GM18507 (cell line): ENCODE measurements around the gene OR2T27.
A peak's percentile ranks its signal among the peaks of the same experiment; 100 is the strongest.
"Not testable (repeated sequence)": the region's sequence is repeated elsewhere in the genome, so short reads cannot be mapped to it uniquely, and the experiment has no call there.

Experiments used
- DNase-seq: peaks from one replicate; pipeline ENCODE4 v3.0.0; 2011; ENCODE audit warnings: low read depth; ENCODE audit not compliant: insufficient read length; ENCODE audit errors: extremely low spot score
- FAIRE-seq: peaks from 2 replicates; lab custom pipeline; 2011; peaks lifted over from hg19 to GRCh38; lab: Jason Lieb, UNC

Gene OR2T27

DNA sequence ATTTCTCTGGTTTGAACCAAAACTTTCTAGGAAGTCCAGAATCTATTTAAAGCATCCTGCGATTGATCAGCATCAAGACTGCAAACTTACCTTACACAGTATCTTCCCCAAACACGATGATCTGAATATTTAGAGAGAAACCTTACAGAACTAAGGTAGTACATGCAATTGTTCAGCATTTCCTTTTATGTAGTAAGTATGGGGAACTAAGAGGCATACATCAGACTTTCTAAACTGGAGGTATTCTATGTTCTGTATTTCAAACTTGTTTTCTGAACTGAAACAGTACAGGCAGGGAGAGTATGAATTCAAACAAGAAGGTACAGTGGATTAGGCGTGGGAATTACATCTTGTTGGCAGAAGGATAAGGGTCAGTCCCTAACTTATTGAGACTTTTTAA is at the start of gene OR2T27:
OR2T27 (minus strand) TSS at position 175 of the 400 bp plus-strand sequence. CDS start 4,644 bp downstream, outside the sequence.
- not testable (repeated sequence) for DNase-seq
- FAIRE-seq = peak; percentile 80

- DNase-seq (no peak), FAIRE-seq (no peak)
These were observed 49.3 kb upstream of the OR2T27 start for GRCh38 chr1:248704606-248705005.

DNA sequence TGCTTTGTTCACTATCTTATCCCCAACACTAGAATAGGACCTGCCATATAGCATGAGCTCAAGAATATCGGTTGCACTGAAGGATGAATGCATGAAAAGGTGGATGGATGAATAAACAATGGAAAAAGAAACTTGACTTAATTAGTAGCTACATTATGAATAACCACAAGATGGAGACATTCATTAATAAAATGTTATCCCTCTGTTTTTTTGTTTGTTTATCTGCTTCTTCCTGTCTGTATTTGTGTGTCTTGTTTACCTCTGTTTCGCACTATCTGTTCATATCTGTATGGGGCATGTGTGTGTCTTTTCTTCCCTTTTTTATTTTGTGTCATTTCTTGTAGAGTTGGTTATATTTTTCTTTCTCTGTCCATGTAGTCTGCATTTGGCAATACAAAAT is 48.3 kb upstream of the OR2T27 start:
- DNase-seq (no peak), FAIRE-seq (no peak)

- no peak for DNase-seq
- no peak for FAIRE-seq
These were observed 47.4 kb upstream of the OR2T27 start, which contains the start of gene OR14I1 for GRCh38 chr1:248702714-248703113. OR14I1 (minus strand) TSS chr1:248702766.

GRCh38 chr1:248699099-248699498 is 43.8 kb upstream of the OR2T27 start:
- DNase-seq (no peak), FAIRE-seq (no peak)

DNA sequence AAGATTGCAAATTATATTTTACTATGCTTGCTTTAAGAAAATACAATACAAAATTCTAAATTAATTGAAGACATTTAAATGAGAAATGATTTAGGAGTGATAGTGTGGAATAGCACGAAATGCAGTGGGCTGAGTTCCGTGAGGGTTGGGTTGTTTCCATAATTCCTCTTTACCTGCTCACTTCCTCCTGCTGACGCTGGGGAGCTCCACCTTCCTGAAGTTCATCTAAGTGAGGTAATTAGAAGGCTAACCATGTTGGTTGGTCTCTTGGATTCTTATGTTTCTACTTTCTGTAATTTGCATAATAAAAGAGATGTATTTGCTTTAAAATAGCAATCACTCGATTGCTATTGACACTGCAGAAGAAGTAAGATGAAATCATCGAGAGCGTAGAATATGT is 42.6 kb upstream of the OR2T27 start:
- DNase-seq (no peak), FAIRE-seq (no peak)

DNA sequence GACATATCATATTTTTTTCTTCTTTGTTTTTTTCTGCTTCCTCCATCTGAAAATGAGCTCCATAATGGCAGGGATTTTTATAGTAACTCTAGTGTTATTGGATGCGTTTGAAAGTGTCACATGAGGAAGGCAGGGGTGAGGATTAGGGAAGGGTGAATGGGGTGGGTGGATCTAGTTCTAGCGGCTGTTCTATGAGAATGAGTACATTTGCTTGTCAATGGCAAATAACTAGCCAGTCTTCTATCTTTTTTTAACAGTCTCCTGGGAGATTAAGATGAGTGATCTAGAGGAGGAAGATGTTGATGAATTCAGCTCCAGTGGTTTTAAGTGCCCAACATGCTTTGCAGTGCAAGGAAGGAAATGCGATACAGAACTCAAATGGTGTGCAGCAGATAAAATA is 41.4 kb upstream of the OR2T27 start:
- FAIRE-seq = no peak
- no peak for DNase-seq

GRCh38 chr1:248696261-248696660 is 40.9 kb upstream of the OR2T27 start:
- FAIRE-seq (no peak), DNase-seq (no peak)

- FAIRE-seq (no peak), DNase-seq (no peak)
These were observed 40.3 kb upstream of the OR2T27 start for GRCh38 chr1:248695451-248696132.

DNA sequence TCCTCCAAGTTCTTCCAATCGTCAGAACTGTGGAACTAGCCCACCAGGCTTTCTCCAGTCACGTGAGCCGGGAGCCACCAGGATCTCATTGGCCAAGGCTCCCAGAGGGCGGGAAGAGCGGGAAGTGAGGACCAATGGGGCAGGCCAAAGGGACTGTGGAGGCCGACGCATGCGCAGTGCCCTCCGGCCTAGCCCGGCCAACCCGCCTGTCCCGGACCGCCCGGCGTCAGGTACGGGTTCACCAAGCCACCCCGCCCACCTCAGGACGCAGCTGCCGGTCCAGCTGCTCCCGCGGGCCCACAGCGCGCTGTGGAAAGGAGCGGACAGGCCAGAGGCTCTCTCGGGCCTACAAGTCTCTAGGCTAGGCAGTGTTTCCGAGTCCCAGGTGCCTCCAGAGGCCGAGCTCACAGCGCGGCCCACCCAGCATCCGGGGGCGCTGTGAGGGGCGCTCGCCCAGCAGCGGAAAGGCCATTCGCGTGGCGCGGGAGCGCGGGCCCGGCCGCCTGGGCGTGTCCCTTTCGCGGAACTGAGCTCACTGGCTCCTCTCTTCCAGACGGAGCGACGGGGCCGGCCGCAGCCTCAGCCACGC is 36.3 kb upstream of the OR2T27 start:
- no peak for DNase-seq

GRCh38 chr1:248688527-248689298 is 33.4 kb upstream of the OR2T27 start:
- peak; percentile 82 for FAIRE-seq
- DNase-seq = peak; percentile 23

More for the DNA sequence above, 36.3 kb upstream of the OR2T27 start:
- no peak for FAIRE-seq

GRCh38 chr1:248686815-248687214 is 31.5 kb upstream of the OR2T27 start:
- DNase-seq (no peak), FAIRE-seq (peak; percentile 84)

DNA sequence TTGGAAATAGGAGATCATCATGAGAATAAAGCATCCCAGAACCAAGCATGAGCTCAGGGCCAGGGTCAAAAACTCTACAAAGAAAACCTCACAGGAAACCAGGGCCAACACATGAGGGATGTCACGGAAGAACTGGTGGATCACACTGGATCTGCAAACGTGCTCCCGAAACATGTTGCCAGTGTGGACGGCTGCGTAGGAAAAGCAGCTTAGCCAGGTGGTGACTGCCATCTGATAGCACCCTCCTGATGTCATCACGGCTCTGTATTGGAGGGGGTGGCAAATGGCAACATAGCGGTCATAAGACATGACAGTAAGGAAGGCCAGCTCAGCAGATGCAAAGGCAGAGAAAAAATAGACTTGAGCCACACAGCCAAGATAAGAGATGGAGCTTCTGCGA is 26.3 kb upstream of the OR2T27 start:
- DNase-seq (no peak), FAIRE-seq (no peak)

- FAIRE-seq (no peak), DNase-seq (no peak)
These were observed 14.7 kb upstream of the OR2T27 start for GRCh38 chr1:248670003-248670402.

- not testable (repeated sequence) for DNase-seq
- FAIRE-seq = peak; percentile 98
These were observed 8.4 kb upstream of the OR2T27 start for GRCh38 chr1:248663453-248664328.

DNA sequence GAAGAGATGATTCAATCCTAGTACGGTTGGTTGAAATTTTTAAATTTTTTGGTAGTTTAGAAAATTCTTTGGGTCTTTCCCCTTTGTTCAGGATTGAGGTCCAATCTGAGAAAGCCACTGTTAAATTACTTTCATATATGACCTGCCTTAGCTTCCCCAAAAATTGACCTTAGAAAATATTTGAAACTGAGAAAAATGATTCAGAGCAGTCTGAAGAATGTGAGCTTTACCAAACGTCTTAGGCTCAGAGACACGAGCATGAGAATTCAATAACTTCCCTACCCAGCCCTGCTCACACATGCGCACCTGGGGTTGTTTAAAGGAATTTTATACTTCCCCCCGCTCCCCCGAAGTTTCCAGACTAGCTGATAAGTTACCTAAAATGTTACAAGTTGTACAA is 1.5 kb upstream of the OR2T27 start:
- peak; percentile 78 for FAIRE-seq
- not testable (repeated sequence) for DNase-seq

GRCh38 chr1:248648770-248649536 is 6.4 kb downstream of the OR2T27 start:
- peak; percentile 78 for FAIRE-seq
- not testable (repeated sequence) for DNase-seq

DNA sequence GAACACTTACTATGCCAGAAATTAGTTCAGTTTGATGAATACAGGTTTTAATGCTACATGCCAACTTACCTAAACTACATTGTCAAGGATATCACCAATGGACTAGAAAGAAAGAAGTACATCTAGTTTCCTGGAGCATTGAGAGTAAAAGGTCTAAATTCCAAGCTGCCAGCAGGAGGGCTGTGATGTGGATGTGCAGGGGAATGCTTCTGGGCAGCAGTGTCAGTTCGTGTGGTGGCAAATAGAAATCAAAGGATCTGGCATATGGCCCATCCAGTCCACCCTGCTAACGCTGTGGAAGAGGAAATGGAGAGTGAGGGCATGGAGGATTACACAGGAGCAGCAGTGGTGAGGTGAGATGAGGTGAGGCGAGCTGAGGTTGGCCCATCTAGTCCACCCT is 10.2 kb downstream of the OR2T27 start, which contains the start of gene OR2T35:
OR2T35 (minus strand) TSS at position 101 of the 400 bp plus-strand sequence. CDS start 6,020 bp downstream, outside the sequence.
- FAIRE-seq, DNase-seq: not testable (repeated sequence)
